HG03521 (cell line): ENCODE data around the gene RFFL.
"Not testable (repeated sequence)": the region's sequence is repeated elsewhere in the genome, so short reads cannot be mapped to it uniquely, and the experiment has no call there.

Experiments
- ATAC-seq: cut with Tn5 transposase; IDR thresholded peaks from one replicate; pipeline ENCODE4 v1.9.1; 2021; ENCODE audit warnings: mild to moderate bottlenecking, moderate library complexity; ENCODE audit not compliant: unreplicated experiment

RFFL gene

GRCh38 chr17:35011671-35012216, 51.8 kb downstream of the RFFL start:
- no peak for ATAC-seq

GRCh38 chr17:35010093-35010492, 53.4 kb downstream of the RFFL start:
- ATAC-seq = no peak

- no peak for ATAC-seq
These were observed 56.5 kb downstream of the RFFL start for GRCh38 chr17:35006961-35007360.

GRCh38 chr17:35006345-35006744, 57.2 kb downstream of the RFFL start:
- no peak for ATAC-seq

- no peak for ATAC-seq
These were observed 59.7 kb downstream of the RFFL start for GRCh38 chr17:35003778-35004177.

GRCh38 chr17:35002876-35003551, 60.5 kb downstream of the RFFL start:
- no peak for ATAC-seq

GRCh38 chr17:35001549-35001948, 62.0 kb downstream of the RFFL start:
- ATAC-seq = no peak

GRCh38 chr17:35000965-35001364, 62.5 kb downstream of the RFFL start:
- not testable (repeated sequence) for ATAC-seq

- no peak for ATAC-seq
These were observed 64.1 kb downstream of the RFFL start for GRCh38 chr17:34999456-34999855.

- no peak for ATAC-seq
These were observed 65.3 kb downstream of the RFFL start for GRCh38 chr17:34998205-34998604.

- no peak for ATAC-seq
These were observed 66.1 kb downstream of the RFFL start for GRCh38 chr17:34997355-34997862.

GRCh38 chr17:34996422-34997285, 66.9 kb downstream of the RFFL start:
- no peak for ATAC-seq

- no peak for ATAC-seq
These were observed 70.5 kb downstream of the RFFL start for GRCh38 chr17:34993031-34993430.

GRCh38 chr17:34991606-34992005, 71.9 kb downstream of the RFFL start:
- no peak for ATAC-seq

- no peak for ATAC-seq
These were observed 72.6 kb downstream of the RFFL start for GRCh38 chr17:34990921-34991365.

- no peak for ATAC-seq
These were observed 74.0 kb downstream of the RFFL start for GRCh38 chr17:34989473-34989872.

GRCh38 chr17:34988644-34989043, 74.9 kb downstream of the RFFL start:
- no peak for ATAC-seq

GRCh38 chr17:34987232-34987631, 76.3 kb downstream of the RFFL start:
- ATAC-seq = no peak

GRCh38 chr17:34981538-34982241, 81.8 kb downstream of the RFFL start:
- no peak for ATAC-seq

- peak; percentile 80 for ATAC-seq
These were observed 82.6 kb downstream of the RFFL start for GRCh38 chr17:34980681-34981537.
